ENCODE measurements around the gene SIGLEC12. TPM values are rescaled to one million over a fixed set of nuclear protein-coding genes. Genes with fewer than 3 reads are reported as not detected.

Gene SIGLEC12
- total and polyA plus RNA-seq, 9 of the 15 experiments (the other 6 are each of a cell fraction or from before 2014, with no cell fraction given): 0.08 to 1.3 (median 0.54) TPM

DNA sequence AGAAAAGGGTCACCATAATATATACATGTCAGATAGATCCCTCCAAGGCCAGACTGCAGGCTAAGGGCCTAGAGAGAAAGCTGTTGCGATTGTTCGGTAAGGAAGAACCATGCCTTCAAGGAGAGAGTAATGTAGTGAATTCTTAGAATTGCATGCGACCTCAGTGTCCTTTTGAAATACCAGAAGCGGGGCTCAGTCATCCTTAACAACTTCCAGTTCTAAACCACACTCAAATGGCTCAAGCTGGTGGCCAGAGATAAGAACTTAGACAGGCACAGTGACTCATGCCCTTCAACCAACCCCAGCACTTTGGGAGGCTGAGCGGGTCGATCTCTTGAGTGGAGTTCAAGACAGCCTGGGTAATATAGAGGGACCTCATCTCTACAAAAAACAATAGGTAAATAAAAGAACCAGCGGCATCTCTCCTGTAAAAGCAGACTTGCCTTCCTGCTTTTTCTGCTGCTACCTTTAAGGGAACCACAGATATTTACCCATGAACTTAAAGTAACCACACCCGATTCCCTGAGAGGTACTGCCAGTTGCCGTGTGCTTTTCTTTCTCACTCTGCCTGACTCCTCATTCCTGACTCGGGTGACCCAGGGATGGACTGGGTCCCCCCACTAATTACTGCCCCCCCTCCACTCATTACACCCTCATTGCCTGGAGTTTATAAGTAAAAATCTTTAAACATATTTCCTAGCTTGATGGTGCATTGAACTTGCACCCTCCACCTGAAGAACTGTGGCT, 45.2 kb upstream of the SIGLEC12 start (continued):
- TF ChIP-seq, protein P1, sequence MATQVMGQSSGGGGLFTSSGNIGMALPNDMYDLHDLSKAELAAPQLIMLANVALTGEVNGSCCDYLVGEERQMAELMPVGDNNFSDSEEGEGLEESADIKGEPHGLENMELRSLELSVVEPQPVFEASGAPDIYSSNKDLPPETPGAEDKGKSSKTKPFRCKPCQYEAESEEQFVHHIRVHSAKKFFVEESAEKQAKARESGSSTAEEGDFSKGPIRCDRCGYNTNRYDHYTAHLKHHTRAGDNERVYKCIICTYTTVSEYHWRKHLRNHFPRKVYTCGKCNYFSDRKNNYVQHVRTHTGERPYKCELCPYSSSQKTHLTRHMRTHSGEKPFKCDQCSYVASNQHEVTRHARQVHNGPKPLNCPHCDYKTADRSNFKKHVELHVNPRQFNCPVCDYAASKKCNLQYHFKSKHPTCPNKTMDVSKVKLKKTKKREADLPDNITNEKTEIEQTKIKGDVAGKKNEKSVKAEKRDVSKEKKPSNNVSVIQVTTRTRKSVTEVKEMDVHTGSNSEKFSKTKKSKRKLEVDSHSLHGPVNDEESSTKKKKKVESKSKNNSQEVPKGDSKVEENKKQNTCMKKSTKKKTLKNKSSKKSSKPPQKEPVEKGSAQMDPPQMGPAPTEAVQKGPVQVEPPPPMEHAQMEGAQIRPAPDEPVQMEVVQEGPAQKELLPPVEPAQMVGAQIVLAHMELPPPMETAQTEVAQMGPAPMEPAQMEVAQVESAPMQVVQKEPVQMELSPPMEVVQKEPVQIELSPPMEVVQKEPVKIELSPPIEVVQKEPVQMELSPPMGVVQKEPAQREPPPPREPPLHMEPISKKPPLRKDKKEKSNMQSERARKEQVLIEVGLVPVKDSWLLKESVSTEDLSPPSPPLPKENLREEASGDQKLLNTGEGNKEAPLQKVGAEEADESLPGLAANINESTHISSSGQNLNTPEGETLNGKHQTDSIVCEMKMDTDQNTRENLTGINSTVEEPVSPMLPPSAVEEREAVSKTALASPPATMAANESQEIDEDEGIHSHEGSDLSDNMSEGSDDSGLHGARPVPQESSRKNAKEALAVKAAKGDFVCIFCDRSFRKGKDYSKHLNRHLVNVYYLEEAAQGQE (IDR thresholded peaks at IDR 0.05; ENCODE audit: borderline replicate concordance): peak; percentile 74; the same call in 1 of the 2 replicates
- TF ChIP-seq, protein P1 (CRISPR knock-in tag; IDR thresholded peaks at IDR 0.05; ENCODE audit: low read depth): no peak
- TF ChIP-seq FOXJ2 (tag; IDR thresholded peaks at IDR 0.05): peak; percentile 68; the same call in 1 of the 2 replicates
- TF ChIP-seq MAFK (IDR thresholded peaks at IDR 0.05; ENCODE audit: low read length): peak; percentile 61
- peak; percentile 75 for TF ChIP-seq TOE1 (IDR thresholded peaks at IDR 0.05; ENCODE audit: borderline replicate concordance)
- TF ChIP-seq TOE1 (CRISPR knock-in tag; IDR thresholded peaks at IDR 0.05; ENCODE audit: borderline replicate concordance, low read depth): no peak
- peak; percentile 62 for TF ChIP-seq TAF1 (IDR thresholded peaks at IDR 0.05; ENCODE audit: control insufficient read depth, extremely low read depth, insufficient read depth, low read length, severe bottlenecking)
- peak; percentile 16; the same call in 1 of the 2 replicates for TF ChIP-seq PTTG1 (tag; IDR thresholded peaks at IDR 0.05; ENCODE audit: low read depth)
- peak; percentile 58; the same call in 1 of the 2 replicates for TF ChIP-seq MEF2A (IDR thresholded peaks at IDR 0.05; ENCODE audit: control insufficient read depth, low read depth, low read length)
- TF ChIP-seq BCOR (IDR thresholded peaks at IDR 0.05): peak; percentile 81
- TF ChIP-seq, protein P2, sequence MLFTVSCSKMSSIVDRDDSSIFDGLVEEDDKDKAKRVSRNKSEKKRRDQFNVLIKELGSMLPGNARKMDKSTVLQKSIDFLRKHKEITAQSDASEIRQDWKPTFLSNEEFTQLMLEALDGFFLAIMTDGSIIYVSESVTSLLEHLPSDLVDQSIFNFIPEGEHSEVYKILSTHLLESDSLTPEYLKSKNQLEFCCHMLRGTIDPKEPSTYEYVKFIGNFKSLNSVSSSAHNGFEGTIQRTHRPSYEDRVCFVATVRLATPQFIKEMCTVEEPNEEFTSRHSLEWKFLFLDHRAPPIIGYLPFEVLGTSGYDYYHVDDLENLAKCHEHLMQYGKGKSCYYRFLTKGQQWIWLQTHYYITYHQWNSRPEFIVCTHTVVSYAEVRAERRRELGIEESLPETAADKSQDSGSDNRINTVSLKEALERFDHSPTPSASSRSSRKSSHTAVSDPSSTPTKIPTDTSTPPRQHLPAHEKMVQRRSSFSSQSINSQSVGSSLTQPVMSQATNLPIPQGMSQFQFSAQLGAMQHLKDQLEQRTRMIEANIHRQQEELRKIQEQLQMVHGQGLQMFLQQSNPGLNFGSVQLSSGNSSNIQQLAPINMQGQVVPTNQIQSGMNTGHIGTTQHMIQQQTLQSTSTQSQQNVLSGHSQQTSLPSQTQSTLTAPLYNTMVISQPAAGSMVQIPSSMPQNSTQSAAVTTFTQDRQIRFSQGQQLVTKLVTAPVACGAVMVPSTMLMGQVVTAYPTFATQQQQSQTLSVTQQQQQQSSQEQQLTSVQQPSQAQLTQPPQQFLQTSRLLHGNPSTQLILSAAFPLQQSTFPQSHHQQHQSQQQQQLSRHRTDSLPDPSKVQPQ (CRISPR knock-in tag; IDR thresholded peaks at IDR 0.05; ENCODE audit: borderline replicate concordance): peak; percentile 8; the same call in 1 of the 2 replicates
- TF ChIP-seq FOSL1 (tag; conservative IDR thresholded peaks at IDR 0.05): peak; percentile 99
- TF ChIP-seq MIER1 (IDR thresholded peaks at IDR 0.05; ENCODE audit: low read depth): no peak
- peak; percentile 89 for TF ChIP-seq TEAD2 (tag; IDR thresholded peaks at IDR 0.05)
- peak; percentile 99 for TF ChIP-seq SMARCC2 (IDR thresholded peaks at IDR 0.05; ENCODE audit: low read depth)
- peak; percentile 80 for TF ChIP-seq FOS (IDR thresholded peaks at IDR 0.05; ENCODE audit: extremely low read depth, insufficient read length)

All from K562 (cell line).